GM12875 (cell line): ENCODE data around the gene TMEM178B.
"Not testable (repeated sequence)": the region's sequence is repeated elsewhere in the genome, so short reads cannot be mapped to it uniquely, and the experiment has no call there.

Experiments used
- H3K4me3 ChIP-seq: one replicate; pipeline ENCODE4 v1.5.1; 2011; ENCODE audit warnings: low read depth, low read length, control low read depth
- CTCF ChIP-seq: IDR thresholded peaks from 2 replicates; pipeline ENCODE4 v1.5.1; 2011; ENCODE audit warnings: low read depth, mild to moderate bottlenecking, control low read depth, inconsistent platforms, low read length, moderate library complexity, borderline replicate concordance; ENCODE audit not compliant: insufficient read depth

TMEM178B gene

DNA sequence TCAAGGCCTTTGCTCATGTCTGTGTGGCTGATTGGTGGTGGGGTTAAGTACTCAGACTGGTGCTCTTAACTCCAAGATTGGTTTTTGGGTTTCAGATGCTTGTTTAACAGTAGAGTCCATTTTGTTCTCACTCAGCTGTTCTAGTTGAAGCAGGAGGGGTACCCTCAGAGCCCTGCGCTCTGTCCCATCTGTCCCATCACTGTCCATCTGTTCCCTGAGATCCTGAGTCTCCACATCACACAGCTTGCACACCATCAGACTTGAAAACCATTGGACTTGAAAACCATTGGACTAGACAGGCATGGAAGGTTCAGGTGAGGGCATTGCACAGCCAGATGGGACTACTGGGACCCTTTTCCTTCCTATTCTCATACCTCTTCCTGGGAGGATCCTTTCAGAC is 39.3 kb downstream of the TMEM178B start:
- no peak for TF ChIP-seq CTCF
- no peak overlapping the region for H3K4me3 ChIP-seq

GRCh38 chr7:141114029-141114664 is 40.3 kb downstream of the TMEM178B start:
- no peak overlapping the region for H3K4me3 ChIP-seq
- TF ChIP-seq CTCF: no peak

GRCh38 chr7:141115965-141116364 is 42.1 kb downstream of the TMEM178B start:
- no peak overlapping the region for H3K4me3 ChIP-seq
- no peak for TF ChIP-seq CTCF

DNA sequence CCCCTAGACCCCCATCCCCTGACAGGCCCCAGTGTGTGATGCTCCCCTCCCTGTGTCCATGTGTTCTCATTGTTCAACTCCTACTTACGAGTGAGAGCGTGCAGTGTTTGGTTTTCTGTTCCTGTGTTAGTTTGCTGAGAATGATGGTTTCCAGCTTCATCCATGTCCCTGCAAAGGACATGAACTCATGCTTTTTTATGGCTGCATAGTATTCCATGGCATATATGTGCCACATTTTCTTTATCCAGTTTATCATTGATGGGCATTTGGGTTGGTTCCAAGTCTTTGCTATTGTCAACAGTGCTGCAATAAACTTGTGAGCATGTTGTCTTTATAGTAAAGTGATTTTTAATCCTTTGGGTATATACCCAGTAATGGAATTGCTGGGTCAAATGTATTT is 42.8 kb downstream of the TMEM178B start:
- not testable (repeated sequence) for H3K4me3 ChIP-seq

DNA sequence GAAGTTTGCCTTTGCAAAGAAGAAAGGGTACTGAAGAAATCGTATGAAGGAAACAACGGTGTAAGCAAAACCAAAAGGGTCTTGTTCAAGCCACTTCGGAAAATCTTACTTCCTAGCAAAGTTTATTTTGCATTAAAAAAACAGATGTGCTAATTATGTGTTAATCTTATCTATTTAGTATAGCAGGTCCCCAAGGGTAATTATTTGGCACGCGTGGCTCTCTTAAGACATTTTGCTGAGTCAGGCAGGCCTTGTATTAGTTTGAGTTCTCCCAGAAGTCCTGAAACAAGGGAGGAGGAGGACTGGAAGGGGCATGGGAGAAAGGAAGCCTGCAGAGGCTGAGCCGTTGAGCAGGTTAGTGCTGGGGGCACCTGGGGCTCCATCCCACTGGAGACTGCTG is 44.9 kb downstream of the TMEM178B start:
- no peak for TF ChIP-seq CTCF
- H3K4me3 ChIP-seq: no peak overlapping the region

DNA sequence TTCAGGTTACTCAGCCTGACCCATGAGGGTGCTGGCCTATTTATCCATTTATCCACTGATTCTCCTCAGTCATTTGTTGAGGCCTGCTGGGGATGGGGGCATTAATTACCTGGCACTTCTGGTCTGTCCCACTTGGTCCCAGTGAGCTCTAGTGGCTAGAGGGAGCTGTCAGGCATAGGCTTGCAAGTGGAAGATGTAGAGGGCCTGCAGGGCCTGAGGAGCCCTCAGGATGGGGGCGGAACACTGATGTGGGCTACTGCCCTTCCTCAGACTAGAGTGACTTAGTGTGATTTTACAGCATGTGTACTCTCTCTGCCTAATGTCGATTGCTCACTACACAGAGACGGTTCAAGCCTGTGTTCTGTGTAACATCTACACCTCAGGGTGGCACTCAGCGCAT is 45.3 kb downstream of the TMEM178B start:
- no peak for TF ChIP-seq CTCF
- H3K4me3 ChIP-seq: no peak overlapping the region

DNA sequence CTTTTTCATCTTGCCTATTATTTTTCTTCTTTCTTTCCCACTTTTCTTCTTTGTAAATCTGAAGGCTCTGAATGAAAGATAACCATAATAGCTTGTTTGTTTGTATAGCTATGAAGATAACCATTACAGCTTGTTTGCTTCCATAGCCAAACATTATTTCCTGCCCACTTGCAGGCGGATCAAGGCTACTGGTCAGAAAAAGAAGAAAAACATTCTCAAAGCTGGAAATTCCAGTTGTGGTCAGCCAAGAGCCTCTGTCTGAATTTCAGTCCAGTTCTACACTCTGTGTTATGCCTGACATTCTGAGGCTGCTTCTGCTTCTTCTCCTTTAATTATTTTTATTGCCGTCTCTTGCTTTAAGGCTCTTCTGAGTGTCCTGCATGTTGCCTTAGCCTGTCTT is 48.9 kb downstream of the TMEM178B start:
- TF ChIP-seq CTCF: no peak
- no peak overlapping the region for H3K4me3 ChIP-seq

GRCh38 chr7:141123522-141123921 is 49.7 kb downstream of the TMEM178B start:
- TF ChIP-seq CTCF: no peak
- no peak overlapping the region for H3K4me3 ChIP-seq
